ENCODE results near the gene RGS17.

Gene RGS17

GRCh38 chr6:153108315-153108714, 22.8 kb downstream of the RGS17 start:
- Histone ChIP-seq H3K79me2 (ENCODE audit: insufficient read depth, low read length) (no peaks in the 10 kb centered on the region), H3K4me2 (ENCODE audit: low read depth, low read length, poor library complexity, severe bottlenecking) (no peak overlapping the region), H3K27me3 (ENCODE audit: insufficient read depth, low read length, poor library complexity, severe bottlenecking) (no peaks in the 10 kb centered on the region), H3F3A (ENCODE audit: low read depth) (no peaks in the 10 kb centered on the region), H3K36me3 (ENCODE audit: insufficient read depth, low read length) (no peaks in the 10 kb centered on the region), H3K9me2 (replicated peaks; ENCODE audit: low read depth, low read length) (no peaks in the 10 kb centered on the region), H4K20me1 (ENCODE audit: insufficient read depth, low read length, poor library complexity, severe bottlenecking) (no peaks in the 10 kb centered on the region), H3K9ac (ENCODE audit: low read depth, low read length, poor library complexity, severe bottlenecking) (no peak overlapping the region), H3K4me1 (ENCODE audit: insufficient read depth, low read length, poor library complexity, severe bottlenecking) (no peaks in the 10 kb centered on the region), H2AFZ (ENCODE audit: low read length) (no peak overlapping the region), H3K9me3 (ENCODE audit: insufficient read depth, low read depth, low read length) (no peaks in the 10 kb centered on the region), H3K4me3 (ENCODE audit: low read length, poor library complexity, severe bottlenecking) (no peak overlapping the region)
- TF ChIP-seq, protein P1, sequence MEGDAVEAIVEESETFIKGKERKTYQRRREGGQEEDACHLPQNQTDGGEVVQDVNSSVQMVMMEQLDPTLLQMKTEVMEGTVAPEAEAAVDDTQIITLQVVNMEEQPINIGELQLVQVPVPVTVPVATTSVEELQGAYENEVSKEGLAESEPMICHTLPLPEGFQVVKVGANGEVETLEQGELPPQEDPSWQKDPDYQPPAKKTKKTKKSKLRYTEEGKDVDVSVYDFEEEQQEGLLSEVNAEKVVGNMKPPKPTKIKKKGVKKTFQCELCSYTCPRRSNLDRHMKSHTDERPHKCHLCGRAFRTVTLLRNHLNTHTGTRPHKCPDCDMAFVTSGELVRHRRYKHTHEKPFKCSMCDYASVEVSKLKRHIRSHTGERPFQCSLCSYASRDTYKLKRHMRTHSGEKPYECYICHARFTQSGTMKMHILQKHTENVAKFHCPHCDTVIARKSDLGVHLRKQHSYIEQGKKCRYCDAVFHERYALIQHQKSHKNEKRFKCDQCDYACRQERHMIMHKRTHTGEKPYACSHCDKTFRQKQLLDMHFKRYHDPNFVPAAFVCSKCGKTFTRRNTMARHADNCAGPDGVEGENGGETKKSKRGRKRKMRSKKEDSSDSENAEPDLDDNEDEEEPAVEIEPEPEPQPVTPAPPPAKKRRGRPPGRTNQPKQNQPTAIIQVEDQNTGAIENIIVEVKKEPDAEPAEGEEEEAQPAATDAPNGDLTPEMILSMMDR (conservative IDR thresholded peaks at IDR 0.05; ENCODE audit: low read length) = no peak
- TF ChIP-seq EZH2phosphoT487 (IDR thresholded peaks at IDR 0.05; ENCODE audit: borderline replicate concordance) = no peak

DNA sequence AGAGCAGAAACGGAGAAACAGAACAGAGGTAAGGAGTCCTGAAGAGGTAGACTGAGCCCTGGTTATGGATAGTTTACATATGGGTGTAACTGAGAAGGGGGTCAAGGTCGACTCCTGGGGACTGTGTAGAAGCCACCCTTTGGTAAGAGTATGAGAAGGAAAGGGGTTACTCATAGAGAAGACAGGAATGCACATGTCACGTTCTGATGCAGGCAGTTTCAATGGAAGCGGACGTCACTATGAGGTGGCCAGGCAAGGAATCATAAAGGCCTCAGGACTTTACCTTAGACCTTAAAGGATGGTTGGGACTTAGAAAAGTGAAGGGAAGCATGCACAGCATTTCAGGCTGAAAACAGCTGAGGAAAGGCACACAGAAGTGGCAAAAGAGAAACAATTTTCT, 25.1 kb downstream of the RGS17 start:
- Histone ChIP-seq H2AFZ (ENCODE audit: low read length) (no peak overlapping the region), H3K79me2 (ENCODE audit: insufficient read depth, low read length) (no peaks in the 10 kb centered on the region), H3F3A (ENCODE audit: low read depth) (no peaks in the 10 kb centered on the region), H3K9me2 (replicated peaks; ENCODE audit: low read depth, low read length) (no peaks in the 10 kb centered on the region), H3K9ac (ENCODE audit: low read depth, low read length, poor library complexity, severe bottlenecking) (no peak overlapping the region), H3K27me3 (ENCODE audit: insufficient read depth, low read length, poor library complexity, severe bottlenecking) (no peaks in the 10 kb centered on the region), H3K9me3 (ENCODE audit: insufficient read depth, low read depth, low read length) (no peaks in the 10 kb centered on the region), H4K20me1 (ENCODE audit: insufficient read depth, low read length, poor library complexity, severe bottlenecking) (no peaks in the 10 kb centered on the region), H3K36me3 (ENCODE audit: insufficient read depth, low read length) (no peaks in the 10 kb centered on the region), H3K4me2 (ENCODE audit: low read depth, low read length, poor library complexity, severe bottlenecking) (no peak overlapping the region), H3K4me1 (ENCODE audit: insufficient read depth, low read length, poor library complexity, severe bottlenecking) (no peaks in the 10 kb centered on the region), H3K4me3 (ENCODE audit: low read length, poor library complexity, severe bottlenecking) (no peak overlapping the region)
- TF ChIP-seq, protein P1 (conservative IDR thresholded peaks at IDR 0.05; ENCODE audit: low read length) = no peak
- TF ChIP-seq EZH2phosphoT487 (IDR thresholded peaks at IDR 0.05; ENCODE audit: borderline replicate concordance) = no peak

- Histone ChIP-seq H3K9ac (ENCODE audit: low read depth, low read length, poor library complexity, severe bottlenecking) (no peak overlapping the region), H3K9me2 (replicated peaks; ENCODE audit: low read depth, low read length) (no peaks in the 10 kb centered on the region), H2AFZ (ENCODE audit: low read length) (no peak overlapping the region), H3K4me3 (ENCODE audit: low read length, poor library complexity, severe bottlenecking) (no peak overlapping the region), H3F3A (ENCODE audit: low read depth) (no peaks in the 10 kb centered on the region), H3K9me3 (ENCODE audit: insufficient read depth, low read depth, low read length) (no peaks in the 10 kb centered on the region), H3K27me3 (ENCODE audit: insufficient read depth, low read length, poor library complexity, severe bottlenecking) (no peaks in the 10 kb centered on the region), H4K20me1 (ENCODE audit: insufficient read depth, low read length, poor library complexity, severe bottlenecking) (no peaks in the 10 kb centered on the region), H3K36me3 (ENCODE audit: insufficient read depth, low read length) (no peaks in the 10 kb centered on the region), H3K79me2 (ENCODE audit: insufficient read depth, low read length) (no peaks in the 10 kb centered on the region), H3K4me2 (ENCODE audit: low read depth, low read length, poor library complexity, severe bottlenecking) (no peak overlapping the region), H3K4me1 (ENCODE audit: insufficient read depth, low read length, poor library complexity, severe bottlenecking) (no peaks in the 10 kb centered on the region)
- no peak for TF ChIP-seq EZH2phosphoT487 (IDR thresholded peaks at IDR 0.05; ENCODE audit: borderline replicate concordance)
- TF ChIP-seq, protein P1 (conservative IDR thresholded peaks at IDR 0.05; ENCODE audit: low read length) = no peak
Measured at GRCh38 chr6:153104220-153104619, 26.9 kb downstream of the RGS17 start.
